Type B pancreatic cell (in vitro differentiated cells): ENCODE measurements around the gene ZNF33B. TPM values are rescaled to one million over a fixed set of nuclear protein-coding genes. Genes with fewer than 3 reads are reported as not detected.
"Not testable (repeated sequence)": the region's sequence is repeated elsewhere in the genome, so short reads cannot be mapped to it uniquely, and the experiment has no call there.

Source experiments
- DNase-seq: peaks from one replicate; pipeline ENCODE4 v3.0.0; 2021; ENCODE audit warnings: mixed read lengths; ENCODE audit not compliant: unreplicated experiment; ENCODE audit errors: extremely low spot score
- H3K27ac Mint-ChIP-seq: 2 replicates; pipeline ENCODE4 v1.8.0; 2021; ENCODE audit warnings: mild to moderate bottlenecking, mixed read lengths
- H3K27me3 Mint-ChIP-seq: 2 replicates; pipeline ENCODE4 v1.8.0; 2021; ENCODE audit warnings: mixed read lengths
- H3K36me3 Mint-ChIP-seq: 2 replicates; pipeline ENCODE4 v1.8.0; 2021; ENCODE audit warnings: mixed read lengths
- H3K4me1 Mint-ChIP-seq: one replicate; pipeline ENCODE4 v1.8.0; 2021; ENCODE audit warnings: mixed read lengths; ENCODE audit not compliant: unreplicated experiment
- H3K4me3 Mint-ChIP-seq: 2 replicates; pipeline ENCODE4 v1.8.0; 2021; ENCODE audit warnings: mild to moderate bottlenecking, mixed read lengths
- H3K9me3 Mint-ChIP-seq: 2 replicates; pipeline ENCODE4 v1.8.0; 2021; ENCODE audit warnings: mixed read lengths
- long read RNA-seq: library from polyadenylated mRNA; unstranded; transcript quantifications from one replicate; pipeline ENCODE4 v2.0.0, GENCODE V29; 2020
- total RNA-seq: library from RNA; stranded (reverse); gene quantifications from 2 replicates; pipeline ENCODE4 v1.2.1, GENCODE V29; 2021; ENCODE audit warnings: low replicate concordance
- TF ChIP-seq, protein P1 (sequence below): fragments of 200-600 bp; sonication (generic); conservative IDR thresholded peaks from 2 replicates; pipeline ENCODE4 v1.5.0; 2021; ENCODE audit warnings: antibody characterized with exemption, mild to moderate bottlenecking

The ZNF33B gene
- total RNA-seq, result 39.3 and 42.6 TPM in 2 replicates
- long read RNA-seq, full-length matches to known transcripts, result 15 of 116 reads
- long read RNA-seq, partial matches to known transcripts, result 58 of 116 reads
- long read RNA-seq, other reads (novel, unspliced or antisense), result 43 of 116 reads

DNA sequence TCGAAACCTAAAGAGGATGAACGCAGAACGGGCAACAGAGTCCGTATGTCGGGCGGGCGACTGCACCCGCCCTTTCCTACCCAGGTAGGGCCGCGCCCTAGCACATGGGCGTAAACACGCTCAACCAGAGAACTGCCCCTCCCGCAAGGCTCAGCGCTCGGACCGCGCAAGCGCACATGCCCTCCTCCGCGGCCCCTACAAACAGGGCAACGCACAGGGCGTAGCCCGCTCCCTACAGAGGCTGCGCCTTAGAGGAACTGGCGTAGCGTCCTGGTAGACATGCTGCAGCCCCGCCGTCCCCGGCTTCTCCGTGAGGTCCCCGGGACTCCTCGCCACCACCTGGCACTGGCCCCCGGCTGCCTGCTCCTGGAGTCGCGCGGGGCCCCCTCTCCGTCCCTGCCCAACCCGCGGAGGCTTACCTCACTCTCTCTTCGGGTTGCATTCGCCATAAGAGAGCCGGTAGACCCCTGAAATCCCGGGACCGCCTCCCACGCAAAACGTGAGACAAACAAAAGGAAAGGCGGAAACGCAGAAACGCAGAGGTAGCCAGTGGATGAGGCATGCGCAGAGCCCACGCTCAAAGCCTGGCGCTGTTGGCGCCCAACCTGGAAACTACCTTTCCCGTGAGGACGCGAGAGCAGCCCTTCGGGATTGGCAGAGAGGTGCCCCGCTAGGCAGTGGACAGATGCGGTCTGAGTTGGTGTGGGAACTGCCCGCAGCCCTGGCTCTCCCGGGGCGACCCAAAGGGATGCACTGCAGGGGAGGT lies at the start of gene ZNF33B:
ZNF33B (minus strand) TSS at position 516 of the 766 bp plus-strand sequence. CDS start 1,642 bp downstream, outside the sequence.
- DNase-seq, result peak; percentile 95
- Mint-ChIP-seq H3K27me3 (no peaks in the 10 kb centered on the region), H3K9me3 (peaks cover 4% of the 10 kb centered on the region), H3K4me3 (peak within 1 kb of the TSS; percentile 94), H3K36me3 (peaks cover 9% of the 10 kb centered on the region), H3K4me1 (peaks cover 13% of the 10 kb centered on the region), H3K27ac (peak within 1 kb of the TSS; percentile 94)
- TF ChIP-seq, protein P1, sequence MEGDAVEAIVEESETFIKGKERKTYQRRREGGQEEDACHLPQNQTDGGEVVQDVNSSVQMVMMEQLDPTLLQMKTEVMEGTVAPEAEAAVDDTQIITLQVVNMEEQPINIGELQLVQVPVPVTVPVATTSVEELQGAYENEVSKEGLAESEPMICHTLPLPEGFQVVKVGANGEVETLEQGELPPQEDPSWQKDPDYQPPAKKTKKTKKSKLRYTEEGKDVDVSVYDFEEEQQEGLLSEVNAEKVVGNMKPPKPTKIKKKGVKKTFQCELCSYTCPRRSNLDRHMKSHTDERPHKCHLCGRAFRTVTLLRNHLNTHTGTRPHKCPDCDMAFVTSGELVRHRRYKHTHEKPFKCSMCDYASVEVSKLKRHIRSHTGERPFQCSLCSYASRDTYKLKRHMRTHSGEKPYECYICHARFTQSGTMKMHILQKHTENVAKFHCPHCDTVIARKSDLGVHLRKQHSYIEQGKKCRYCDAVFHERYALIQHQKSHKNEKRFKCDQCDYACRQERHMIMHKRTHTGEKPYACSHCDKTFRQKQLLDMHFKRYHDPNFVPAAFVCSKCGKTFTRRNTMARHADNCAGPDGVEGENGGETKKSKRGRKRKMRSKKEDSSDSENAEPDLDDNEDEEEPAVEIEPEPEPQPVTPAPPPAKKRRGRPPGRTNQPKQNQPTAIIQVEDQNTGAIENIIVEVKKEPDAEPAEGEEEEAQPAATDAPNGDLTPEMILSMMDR, result no peak

GRCh38 chr10:42684517-42684916 lies 46.1 kb upstream of the ZNF33B start:
- H3K9me3 Mint-ChIP-seq, result peaks cover 4% of the 10 kb centered on the region
- no peak overlapping the region for H3K27ac Mint-ChIP-seq
- H3K4me1 Mint-ChIP-seq, result no peaks in the 10 kb centered on the region
- DNase-seq, result no peak
- H3K27me3 Mint-ChIP-seq, result no peaks in the 10 kb centered on the region
- TF ChIP-seq, protein P1, result no peak
- H3K4me3 Mint-ChIP-seq, result no peak overlapping the region
- no peaks in the 10 kb centered on the region for H3K36me3 Mint-ChIP-seq

GRCh38 chr10:42680267-42680666 lies 41.9 kb upstream of the ZNF33B start:
- DNase-seq, result no peak
- no peaks in the 10 kb centered on the region for H3K36me3 Mint-ChIP-seq
- H3K4me3 Mint-ChIP-seq, result no peak overlapping the region
- peaks cover 4% of the 10 kb centered on the region for H3K9me3 Mint-ChIP-seq
- no peaks in the 10 kb centered on the region for H3K27me3 Mint-ChIP-seq
- no peaks in the 10 kb centered on the region for H3K4me1 Mint-ChIP-seq
- H3K27ac Mint-ChIP-seq, result no peak overlapping the region
- TF ChIP-seq, protein P1, result no peak

- H3K9me3 Mint-ChIP-seq, H3K27ac Mint-ChIP-seq, H3K4me1 Mint-ChIP-seq, H3K27me3 Mint-ChIP-seq, H3K4me3 Mint-ChIP-seq, DNase-seq, H3K36me3 Mint-ChIP-seq: not testable (repeated sequence)
Measured at GRCh38 chr10:42665181-42665979, 27.0 kb upstream of the ZNF33B start.

- H3K27ac Mint-ChIP-seq, result no peak overlapping the region
- H3K36me3 Mint-ChIP-seq, result no peaks in the 10 kb centered on the region
- H3K27me3 Mint-ChIP-seq, result peaks cover 3% of the 10 kb centered on the region
- no peak for DNase-seq
- TF ChIP-seq, protein P1, result no peak
- peaks cover 11% of the 10 kb centered on the region for H3K9me3 Mint-ChIP-seq
- H3K4me1 Mint-ChIP-seq, result no peaks in the 10 kb centered on the region
- no peak overlapping the region for H3K4me3 Mint-ChIP-seq
Measured at GRCh38 chr10:42654419-42654818, 16.0 kb upstream of the ZNF33B start.

GRCh38 chr10:42652858-42653257 lies 14.5 kb upstream of the ZNF33B start:
- TF ChIP-seq, protein P1, result no peak
- no peaks in the 10 kb centered on the region for H3K36me3 Mint-ChIP-seq
- peaks cover 3% of the 10 kb centered on the region for H3K27me3 Mint-ChIP-seq
- H3K4me1 Mint-ChIP-seq, result no peaks in the 10 kb centered on the region
- H3K27ac Mint-ChIP-seq, result no peak overlapping the region
- H3K9me3 Mint-ChIP-seq, result peaks cover 11% of the 10 kb centered on the region
- no peak overlapping the region for H3K4me3 Mint-ChIP-seq
- DNase-seq, result no peak
